ENCODE results near the gene GNB5. TPM values are rescaled to one million over a fixed set of nuclear protein-coding genes. Genes with fewer than 3 reads are reported as not detected.

The GNB5 gene
- polyA plus RNA-seq, 1 donor from 2014 or later: 89.6 TPM

DNA sequence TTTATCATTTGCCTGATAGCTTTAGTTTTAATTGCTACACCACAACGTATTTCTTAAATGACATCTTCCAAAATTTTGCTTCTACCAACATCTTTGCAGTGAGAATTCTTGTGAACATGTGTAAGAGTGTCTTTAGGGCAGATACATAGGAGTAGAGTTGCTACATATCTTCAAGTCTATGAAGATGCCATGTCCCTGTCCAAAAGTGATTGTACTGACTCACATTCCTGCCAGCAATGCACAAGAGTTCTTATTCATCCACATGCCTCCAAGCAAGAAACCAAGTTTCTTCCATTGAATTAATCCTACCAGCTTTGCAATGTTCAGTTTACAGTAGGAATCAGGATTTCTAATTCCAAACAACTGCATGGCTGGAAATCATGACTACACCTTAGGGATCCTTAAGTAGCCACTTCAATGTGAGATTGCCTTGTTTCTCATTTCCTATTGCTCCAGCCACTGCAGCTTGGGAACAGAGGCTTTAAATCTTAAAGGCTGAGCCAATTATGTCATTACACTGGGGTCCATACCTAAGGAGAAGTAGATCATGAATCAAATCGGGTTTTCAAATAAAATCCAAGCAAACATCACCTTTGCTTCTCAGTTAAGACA is 123.1 kb downstream of the GNB5 start:
- Histone ChIP-seq H3K27me3 (ENCODE audit: insufficient read depth, low read depth, low read length) (no peaks in the 10 kb centered on the region), H3K9me2 (ENCODE audit: insufficient read depth, low read length) (no peaks in the 10 kb centered on the region), H3K4me2 (ENCODE audit: low read length) (no peak overlapping the region), H3K36me3 (ENCODE audit: insufficient read depth, low read length) (peaks cover 5% of the 10 kb centered on the region), H3K9ac (ENCODE audit: low read length) (no peak overlapping the region), H2AFZ (ENCODE audit: low read depth, low read length) (no peak overlapping the region), H3K9me3 (ENCODE audit: low read length) (no peaks in the 10 kb centered on the region), H3K4me3 (ENCODE audit: low read length) (no peak overlapping the region), H4K20me1 (ENCODE audit: insufficient read depth) (no peaks in the 10 kb centered on the region), H3K27ac (ENCODE audit: low read length) (no peak overlapping the region), H3F3A (ENCODE audit: insufficient read depth, low read length, poor library complexity, severe bottlenecking) (no peaks in the 10 kb centered on the region), H3K79me2 (replicated peaks; ENCODE audit: insufficient read depth, low read length) (no peaks in the 10 kb centered on the region)
- no peak for TF ChIP-seq RAD21 (conservative IDR thresholded peaks at IDR 0.05)
- TF ChIP-seq, protein P1, sequence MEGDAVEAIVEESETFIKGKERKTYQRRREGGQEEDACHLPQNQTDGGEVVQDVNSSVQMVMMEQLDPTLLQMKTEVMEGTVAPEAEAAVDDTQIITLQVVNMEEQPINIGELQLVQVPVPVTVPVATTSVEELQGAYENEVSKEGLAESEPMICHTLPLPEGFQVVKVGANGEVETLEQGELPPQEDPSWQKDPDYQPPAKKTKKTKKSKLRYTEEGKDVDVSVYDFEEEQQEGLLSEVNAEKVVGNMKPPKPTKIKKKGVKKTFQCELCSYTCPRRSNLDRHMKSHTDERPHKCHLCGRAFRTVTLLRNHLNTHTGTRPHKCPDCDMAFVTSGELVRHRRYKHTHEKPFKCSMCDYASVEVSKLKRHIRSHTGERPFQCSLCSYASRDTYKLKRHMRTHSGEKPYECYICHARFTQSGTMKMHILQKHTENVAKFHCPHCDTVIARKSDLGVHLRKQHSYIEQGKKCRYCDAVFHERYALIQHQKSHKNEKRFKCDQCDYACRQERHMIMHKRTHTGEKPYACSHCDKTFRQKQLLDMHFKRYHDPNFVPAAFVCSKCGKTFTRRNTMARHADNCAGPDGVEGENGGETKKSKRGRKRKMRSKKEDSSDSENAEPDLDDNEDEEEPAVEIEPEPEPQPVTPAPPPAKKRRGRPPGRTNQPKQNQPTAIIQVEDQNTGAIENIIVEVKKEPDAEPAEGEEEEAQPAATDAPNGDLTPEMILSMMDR (IDR thresholded peaks at IDR 0.05; ENCODE audit: poor library complexity, severe bottlenecking): no peak
- TF ChIP-seq EZH2 (IDR thresholded peaks at IDR 0.05; ENCODE audit: borderline replicate concordance, insufficient read depth, low read length, poor library complexity, severe bottlenecking): no peak
- TF ChIP-seq EP300 (conservative IDR thresholded peaks at IDR 0.05; ENCODE audit: poor library complexity, severe bottlenecking): no peak
- TF ChIP-seq, protein P2, sequence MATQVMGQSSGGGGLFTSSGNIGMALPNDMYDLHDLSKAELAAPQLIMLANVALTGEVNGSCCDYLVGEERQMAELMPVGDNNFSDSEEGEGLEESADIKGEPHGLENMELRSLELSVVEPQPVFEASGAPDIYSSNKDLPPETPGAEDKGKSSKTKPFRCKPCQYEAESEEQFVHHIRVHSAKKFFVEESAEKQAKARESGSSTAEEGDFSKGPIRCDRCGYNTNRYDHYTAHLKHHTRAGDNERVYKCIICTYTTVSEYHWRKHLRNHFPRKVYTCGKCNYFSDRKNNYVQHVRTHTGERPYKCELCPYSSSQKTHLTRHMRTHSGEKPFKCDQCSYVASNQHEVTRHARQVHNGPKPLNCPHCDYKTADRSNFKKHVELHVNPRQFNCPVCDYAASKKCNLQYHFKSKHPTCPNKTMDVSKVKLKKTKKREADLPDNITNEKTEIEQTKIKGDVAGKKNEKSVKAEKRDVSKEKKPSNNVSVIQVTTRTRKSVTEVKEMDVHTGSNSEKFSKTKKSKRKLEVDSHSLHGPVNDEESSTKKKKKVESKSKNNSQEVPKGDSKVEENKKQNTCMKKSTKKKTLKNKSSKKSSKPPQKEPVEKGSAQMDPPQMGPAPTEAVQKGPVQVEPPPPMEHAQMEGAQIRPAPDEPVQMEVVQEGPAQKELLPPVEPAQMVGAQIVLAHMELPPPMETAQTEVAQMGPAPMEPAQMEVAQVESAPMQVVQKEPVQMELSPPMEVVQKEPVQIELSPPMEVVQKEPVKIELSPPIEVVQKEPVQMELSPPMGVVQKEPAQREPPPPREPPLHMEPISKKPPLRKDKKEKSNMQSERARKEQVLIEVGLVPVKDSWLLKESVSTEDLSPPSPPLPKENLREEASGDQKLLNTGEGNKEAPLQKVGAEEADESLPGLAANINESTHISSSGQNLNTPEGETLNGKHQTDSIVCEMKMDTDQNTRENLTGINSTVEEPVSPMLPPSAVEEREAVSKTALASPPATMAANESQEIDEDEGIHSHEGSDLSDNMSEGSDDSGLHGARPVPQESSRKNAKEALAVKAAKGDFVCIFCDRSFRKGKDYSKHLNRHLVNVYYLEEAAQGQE (IDR thresholded peaks at IDR 0.05; ENCODE audit: borderline replicate concordance): no peak
- TF ChIP-seq POLR2AphosphoS5 (IDR thresholded peaks at IDR 0.05): no peak
- TF ChIP-seq SMC3 (conservative IDR thresholded peaks at IDR 0.05; ENCODE audit: poor library complexity): no peak
- TF ChIP-seq TAF1 (IDR thresholded peaks at IDR 0.05; ENCODE audit: low read depth): no peak
- TF ChIP-seq MXI1 (conservative IDR thresholded peaks at IDR 0.05; ENCODE audit: poor library complexity, severe bottlenecking): no peak

DNA sequence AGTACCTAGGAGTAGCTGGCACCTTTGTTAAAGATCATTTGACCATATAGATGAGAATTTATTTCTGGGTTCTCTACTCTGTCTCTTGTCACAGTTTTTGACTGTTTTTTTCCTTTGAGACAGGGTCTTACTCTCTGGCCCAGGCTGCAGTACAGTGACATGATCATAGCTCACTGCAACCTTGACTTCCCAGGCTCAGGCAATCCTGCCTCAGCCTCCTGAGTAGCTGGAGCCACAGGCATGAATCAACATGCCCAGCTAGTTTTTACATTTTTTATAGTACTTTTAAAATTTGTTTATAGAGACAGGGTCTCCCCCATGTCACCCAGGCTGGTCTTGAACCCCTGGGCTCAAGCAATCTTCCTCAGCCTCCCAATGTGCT is 123.7 kb downstream of the GNB5 start:
- no peak overlapping the region for H2AFZ ChIP-seq (ENCODE audit: low read depth, low read length)
- H3K9me2 ChIP-seq (ENCODE audit: insufficient read depth, low read length): no peaks in the 10 kb centered on the region
- H3K79me2 ChIP-seq (replicated peaks; ENCODE audit: insufficient read depth, low read length): no peaks in the 10 kb centered on the region
- no peaks in the 10 kb centered on the region for H3K27me3 ChIP-seq (ENCODE audit: insufficient read depth, low read depth, low read length)
- H3K27ac ChIP-seq (ENCODE audit: low read length): no peak overlapping the region
- H4K20me1 ChIP-seq (ENCODE audit: insufficient read depth): no peaks in the 10 kb centered on the region
- H3K9ac ChIP-seq (ENCODE audit: low read length): no peak overlapping the region
- H3K9me3 ChIP-seq (ENCODE audit: low read length): no peaks in the 10 kb centered on the region
- no peak overlapping the region for H3K4me2 ChIP-seq (ENCODE audit: low read length)
- H3K4me3 ChIP-seq (ENCODE audit: low read length): no peak overlapping the region
- TF ChIP-seq EP300 (conservative IDR thresholded peaks at IDR 0.05; ENCODE audit: poor library complexity, severe bottlenecking): no peak
- no peak for TF ChIP-seq TAF1 (IDR thresholded peaks at IDR 0.05; ENCODE audit: low read depth)
- TF ChIP-seq, protein P1 (IDR thresholded peaks at IDR 0.05; ENCODE audit: poor library complexity, severe bottlenecking): no peak
- no peak for TF ChIP-seq POLR2AphosphoS5 (IDR thresholded peaks at IDR 0.05)
- TF ChIP-seq SMC3 (conservative IDR thresholded peaks at IDR 0.05; ENCODE audit: poor library complexity): no peak
- no peak for TF ChIP-seq MXI1 (conservative IDR thresholded peaks at IDR 0.05; ENCODE audit: poor library complexity, severe bottlenecking)
- TF ChIP-seq, protein P2 (IDR thresholded peaks at IDR 0.05; ENCODE audit: borderline replicate concordance): no peak
- no peak for TF ChIP-seq RAD21 (conservative IDR thresholded peaks at IDR 0.05)
- TF ChIP-seq EZH2 (IDR thresholded peaks at IDR 0.05; ENCODE audit: borderline replicate concordance, insufficient read depth, low read length, poor library complexity, severe bottlenecking): no peak
- no peaks in the 10 kb centered on the region for H3F3A ChIP-seq (ENCODE audit: insufficient read depth, low read length, poor library complexity, severe bottlenecking)
- H3K36me3 ChIP-seq (ENCODE audit: insufficient read depth, low read length): peaks cover 5% of the 10 kb centered on the region

Measured in neural cell (in vitro differentiated cells).